Tibial nerve (tissue), 4 donors: ENCODE data around the gene DNAJB13.

Experiments
- CTCF ChIP-seq, 5 experiments: fragments of 200-600 bp in 3 of 5; fragments of 450-650 bp in 2 of 5; sonication (generic) in 3 of 5; IDR thresholded peaks; one replicate each; pipeline ENCODE4 v1.5.1; 2016 to 2019; ENCODE audit warnings: antibody characterized with exemption in 5 of 5, mild to moderate bottlenecking in 3 of 5, moderate library complexity in 2 of 5
- EP300 ChIP-seq, 2 donors: sonication (generic); formaldehyde crosslinking; IDR thresholded peaks; one replicate each; pipeline ENCODE4 v1.6.1; 2017; ENCODE audit warnings: antibody characterized with exemption in 2 of 2, mild to moderate bottlenecking in 1 of 2

DNA sequence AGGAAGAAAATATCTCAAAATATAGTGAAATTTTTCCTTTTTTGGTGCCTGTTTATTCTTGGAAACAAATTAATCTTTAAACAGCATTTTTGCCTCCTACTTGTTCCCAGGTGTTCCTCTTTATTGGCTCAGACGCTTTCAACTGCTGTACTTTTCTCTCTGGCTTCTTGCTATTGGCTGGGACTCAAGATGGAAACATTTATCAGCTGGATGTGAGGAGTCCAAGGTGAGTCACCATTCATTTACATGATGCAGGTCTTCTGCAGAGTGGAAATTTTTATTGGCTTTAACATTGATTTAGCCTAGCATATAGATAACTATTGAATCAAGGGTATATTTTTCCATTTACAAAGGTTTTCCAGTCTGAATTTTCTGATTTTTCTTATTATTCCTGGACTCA, 34.4 kb upstream of the DNAJB13 start:
- TF ChIP-seq CTCF (IDR thresholded peaks at IDR 0.05) (no peak), EP300 (IDR thresholded peaks at IDR 0.05) (no peak)
